Stimulated activated CD8-positive, alpha-beta memory T cell treated with anti-CD3 and anti-CD28 coated beads, Interleukin-12 subunit alpha, Interleukin-12 subunit beta, amount 100 ng/mL, for 24 hours (primary cell): ENCODE measurements around the gene KIF1B.
"Not testable (repeated sequence)": the region's sequence is repeated elsewhere in the genome, so short reads cannot be mapped to it uniquely, and the experiment has no call there.

Source experiments
- DNase-seq: peaks from one replicate; pipeline ENCODE4 v3.0.0-alpha.2; 2020; ENCODE audit errors: extremely low read depth

KIF1B gene

GRCh38 chr1:10237157-10237539 is 26.8 kb downstream of the KIF1B start:
- no peak for DNase-seq

- no peak for DNase-seq
Measured at GRCh38 chr1:10242135-10242534, 31.8 kb downstream of the KIF1B start.

- no peak for DNase-seq
Measured at GRCh38 chr1:10242811-10243210, 32.4 kb downstream of the KIF1B start.

GRCh38 chr1:10245674-10246073 is 35.3 kb downstream of the KIF1B start:
- DNase-seq: no peak

DNA sequence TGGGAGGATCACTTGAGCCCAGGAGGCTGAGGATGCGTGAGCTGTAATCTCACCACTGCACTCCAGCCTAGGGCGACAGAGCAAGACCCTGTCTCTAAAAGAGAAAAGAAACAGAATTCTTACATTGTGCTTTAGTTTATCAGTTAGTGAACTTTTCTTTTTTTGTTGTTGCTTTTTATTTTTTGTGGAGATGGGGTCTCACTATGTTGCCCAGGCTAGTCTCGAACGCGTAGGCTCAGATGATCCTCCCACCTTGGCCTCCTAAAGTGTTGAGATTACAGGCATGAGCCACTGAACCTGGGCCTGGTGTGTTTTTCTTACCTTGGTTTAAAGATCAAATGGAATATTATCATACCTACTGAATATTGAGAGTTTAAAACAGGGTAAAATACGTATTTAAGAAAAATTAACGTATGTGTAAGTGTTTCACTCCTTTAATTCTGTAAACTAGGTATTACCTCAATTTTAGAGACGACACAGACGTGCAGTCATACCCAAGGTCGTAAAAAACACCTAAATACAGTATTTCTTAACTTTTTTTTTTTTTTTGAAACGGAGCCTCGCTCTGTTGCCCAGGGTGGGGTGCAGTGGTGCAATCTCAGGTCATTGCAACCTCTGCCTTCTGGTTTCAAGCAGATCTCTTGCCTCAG is 39.6 kb downstream of the KIF1B start:
- DNase-seq: no peak

DNA sequence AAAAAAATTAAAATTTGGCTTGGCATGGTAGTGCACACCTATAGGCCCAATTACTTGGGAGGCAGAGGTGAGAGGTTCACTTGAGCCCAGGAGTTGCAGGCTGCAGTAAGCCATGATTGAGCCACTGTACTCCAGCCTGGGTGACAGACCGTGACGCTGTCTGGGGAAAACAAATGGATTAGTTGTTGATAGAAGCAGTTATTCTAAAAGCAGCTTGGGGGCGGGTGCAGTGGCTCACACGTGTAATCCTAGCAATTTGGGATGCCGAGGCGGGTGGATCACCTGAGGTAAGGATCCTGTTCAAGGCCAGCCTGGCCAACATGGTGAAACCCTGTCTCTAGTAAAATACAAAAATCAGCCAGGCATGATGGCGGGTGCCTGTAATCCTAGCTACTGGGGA is 40.3 kb downstream of the KIF1B start:
- no peak for DNase-seq

DNA sequence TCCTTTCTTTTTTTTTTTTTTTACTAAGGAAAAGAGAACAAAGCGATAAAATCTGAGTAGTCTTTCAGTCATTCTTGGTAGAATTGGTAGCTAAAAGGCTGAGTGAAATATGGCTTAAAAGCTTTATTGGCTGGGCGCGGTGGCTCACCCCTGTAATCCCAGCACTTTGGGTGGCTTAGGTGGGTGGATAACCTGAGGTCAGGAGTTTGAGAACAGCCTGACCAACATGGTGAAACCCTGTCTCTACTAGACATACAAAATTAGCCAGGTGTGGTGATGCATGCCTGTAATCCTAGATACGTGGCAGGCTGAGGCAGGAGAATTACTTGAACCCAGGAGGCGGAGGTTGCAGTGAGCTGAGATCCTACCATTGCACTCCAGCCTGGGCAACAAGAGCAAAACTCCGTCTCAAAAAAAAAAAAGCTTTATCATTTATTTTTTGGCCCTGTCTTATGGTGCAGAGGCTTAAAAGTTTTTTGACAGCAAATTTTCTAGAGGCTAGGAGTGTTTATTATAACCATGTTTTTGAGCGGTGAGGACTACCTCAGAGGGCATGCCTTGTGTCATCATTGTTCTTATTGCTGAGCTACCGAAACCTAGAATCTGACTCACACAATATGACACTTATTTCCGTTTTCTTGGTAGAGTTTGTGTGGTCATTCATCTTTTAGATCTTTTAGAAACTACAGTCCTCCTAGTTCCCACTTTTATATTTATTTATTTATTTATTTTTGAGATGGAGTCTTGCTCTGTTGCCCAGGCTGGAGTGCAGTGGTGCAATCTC is 41.1 kb downstream of the KIF1B start:
- not testable (repeated sequence) for DNase-seq

- no peak for DNase-seq
Measured at GRCh38 chr1:10252508-10252907, 42.1 kb downstream of the KIF1B start.

GRCh38 chr1:10253149-10253548 is 42.8 kb downstream of the KIF1B start:
- DNase-seq: no peak

- no peak for DNase-seq
Measured at GRCh38 chr1:10253755-10254154, 43.4 kb downstream of the KIF1B start.

DNA sequence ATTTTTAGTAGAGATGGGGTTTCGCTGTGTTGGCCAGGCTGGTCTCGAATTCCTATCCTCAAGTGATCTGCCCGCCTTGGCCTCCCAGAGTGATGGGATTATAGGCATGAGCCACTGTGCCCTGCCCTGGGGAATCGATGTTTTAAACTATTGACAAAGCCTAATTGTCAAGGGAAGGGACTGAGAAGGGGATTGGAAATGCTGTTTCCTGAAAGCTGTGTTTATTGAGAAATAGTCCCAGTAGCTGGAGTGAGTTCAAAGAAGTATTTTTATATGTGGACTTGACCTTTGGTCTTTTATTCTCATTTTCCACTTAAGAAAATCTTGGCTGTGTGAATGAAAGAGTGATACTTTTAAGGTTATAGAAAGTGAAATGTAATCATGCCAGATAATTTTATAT is 47.5 kb downstream of the KIF1B start:
- no peak for DNase-seq

DNA sequence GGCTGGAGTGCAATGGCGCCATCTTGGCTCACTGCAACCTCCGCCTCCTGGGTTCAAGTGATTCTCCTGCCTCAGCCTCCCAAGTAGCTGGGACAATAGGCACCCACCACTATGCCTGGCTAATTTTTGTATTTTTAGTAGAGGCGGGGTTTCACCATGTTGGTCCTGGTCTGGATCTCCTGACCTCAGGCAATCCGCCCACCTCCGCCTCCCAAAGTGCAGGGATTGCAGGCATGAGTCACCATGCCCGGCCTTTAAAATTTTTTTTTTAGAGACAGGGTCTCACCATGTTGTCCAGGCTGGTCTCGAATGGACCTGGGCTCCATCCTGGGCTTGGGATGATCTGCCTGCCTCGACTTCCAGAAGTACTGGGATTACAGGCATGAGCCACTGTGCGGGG is 49.2 kb downstream of the KIF1B start:
- not testable (repeated sequence) for DNase-seq

- no peak for DNase-seq
Measured at GRCh38 chr1:10263450-10264082, 53.2 kb downstream of the KIF1B start.

DNA sequence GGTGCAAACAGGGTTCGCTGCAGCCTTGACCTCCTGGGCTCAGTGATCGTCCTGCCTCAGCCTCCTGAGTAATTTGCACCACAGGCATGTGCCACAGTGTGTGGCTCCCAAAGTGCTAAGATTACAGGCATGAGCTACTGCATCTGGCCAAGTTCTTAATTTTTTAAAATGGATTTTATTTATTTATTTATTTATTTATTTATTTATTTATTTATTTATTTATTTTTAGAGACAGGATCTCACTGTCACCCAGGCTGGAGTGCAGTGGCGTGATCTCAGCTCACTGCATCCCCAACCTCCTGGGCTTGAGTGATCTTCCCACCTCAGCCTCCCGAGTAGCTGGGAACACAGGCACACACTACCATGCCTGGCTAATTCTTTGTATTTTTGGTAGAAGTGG is 54.7 kb downstream of the KIF1B start:
- DNase-seq: no peak

DNA sequence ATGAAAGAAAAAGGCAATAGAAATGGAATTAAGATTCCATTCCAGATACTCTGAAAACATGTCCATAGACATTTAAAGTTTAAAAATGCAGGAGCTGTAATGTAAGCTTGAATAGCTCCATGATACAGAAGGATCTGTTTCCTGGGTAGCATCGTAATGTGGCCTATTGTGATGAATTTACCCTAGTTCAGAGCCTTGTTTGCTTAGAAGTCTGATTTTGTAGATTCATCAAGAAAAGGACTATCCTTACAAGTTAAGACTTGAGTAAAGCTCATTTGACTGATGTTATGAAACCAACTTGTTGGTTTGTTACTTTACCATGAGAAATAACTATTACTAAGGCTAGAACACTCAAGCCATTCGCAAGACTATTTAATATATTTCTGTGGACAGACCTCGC is 55.5 kb downstream of the KIF1B start:
- DNase-seq: no peak

DNA sequence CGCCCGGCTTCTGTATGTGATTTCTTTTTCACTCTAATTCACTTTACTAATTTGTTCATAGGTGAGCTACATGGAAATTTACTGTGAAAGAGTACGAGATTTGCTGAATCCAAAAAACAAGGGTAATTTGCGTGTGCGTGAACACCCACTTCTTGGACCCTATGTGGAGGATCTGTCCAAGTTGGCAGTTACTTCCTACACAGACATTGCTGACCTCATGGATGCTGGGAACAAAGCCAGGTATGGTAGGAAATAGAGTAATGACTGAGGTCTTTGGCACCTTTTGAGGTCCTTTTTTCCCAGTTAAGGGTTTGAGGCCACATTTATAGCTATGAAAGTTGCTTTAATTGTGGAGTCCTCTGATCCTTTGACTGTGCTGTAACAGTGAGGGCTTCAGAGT is 56.9 kb downstream of the KIF1B start:
- DNase-seq: no peak

DNA sequence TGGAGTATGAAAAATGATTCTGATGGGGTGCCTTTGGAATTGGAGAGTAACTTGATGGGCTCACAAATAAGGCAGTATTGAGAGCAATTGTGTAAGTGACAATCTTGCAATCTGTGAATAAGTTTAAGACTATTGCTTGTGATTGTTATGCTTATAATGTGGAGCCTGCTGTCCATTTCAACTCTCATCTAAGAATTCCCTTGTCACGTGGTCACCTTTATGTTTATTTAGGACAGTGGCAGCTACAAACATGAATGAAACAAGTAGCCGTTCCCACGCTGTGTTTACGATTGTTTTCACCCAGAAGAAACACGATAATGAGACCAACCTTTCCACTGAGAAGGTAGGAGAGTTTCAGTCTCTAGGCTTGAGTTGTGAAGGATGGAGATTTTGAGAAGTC is 57.6 kb downstream of the KIF1B start:
- no peak for DNase-seq

- no peak for DNase-seq
Measured at GRCh38 chr1:10271090-10271489, 60.7 kb downstream of the KIF1B start.

DNA sequence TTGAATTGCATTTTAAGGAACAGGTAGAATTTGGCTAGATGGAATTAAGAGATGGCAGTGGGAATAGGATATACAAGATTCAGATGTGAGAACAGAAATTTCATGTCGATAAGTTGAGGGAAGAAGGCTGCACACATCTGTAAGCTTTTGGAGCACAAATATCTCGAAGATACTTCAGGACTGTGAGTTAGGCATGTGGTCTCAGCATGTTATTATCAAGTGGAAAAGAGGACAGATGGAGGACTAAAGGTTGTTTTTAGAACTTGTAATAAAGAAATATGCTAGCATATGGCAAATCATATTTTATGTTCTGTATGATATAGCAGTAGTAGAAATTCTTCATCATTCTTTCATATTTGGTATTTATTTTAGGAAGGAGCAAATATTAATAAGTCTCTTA is 61.5 kb downstream of the KIF1B start:
- no peak for DNase-seq

DNA sequence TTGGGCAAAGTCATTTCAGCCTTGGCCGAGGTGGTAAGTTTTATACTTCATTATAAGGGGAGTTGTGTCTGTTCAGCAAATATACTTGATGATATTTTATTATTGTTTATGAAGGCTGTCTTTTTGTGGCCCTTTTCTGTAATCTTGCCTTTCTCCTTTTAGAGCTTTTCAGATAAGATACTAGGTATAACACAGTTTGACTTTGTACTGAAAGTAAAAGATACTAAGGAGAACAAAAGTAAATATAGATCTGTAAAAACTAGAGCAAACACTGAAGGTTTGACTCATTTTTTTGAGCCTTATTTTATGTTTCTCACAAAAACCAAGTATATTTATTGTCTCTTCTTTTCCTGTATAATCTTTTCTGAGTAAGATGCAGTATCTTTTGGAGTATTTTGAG is 61.9 kb downstream of the KIF1B start:
- DNase-seq: no peak

DNA sequence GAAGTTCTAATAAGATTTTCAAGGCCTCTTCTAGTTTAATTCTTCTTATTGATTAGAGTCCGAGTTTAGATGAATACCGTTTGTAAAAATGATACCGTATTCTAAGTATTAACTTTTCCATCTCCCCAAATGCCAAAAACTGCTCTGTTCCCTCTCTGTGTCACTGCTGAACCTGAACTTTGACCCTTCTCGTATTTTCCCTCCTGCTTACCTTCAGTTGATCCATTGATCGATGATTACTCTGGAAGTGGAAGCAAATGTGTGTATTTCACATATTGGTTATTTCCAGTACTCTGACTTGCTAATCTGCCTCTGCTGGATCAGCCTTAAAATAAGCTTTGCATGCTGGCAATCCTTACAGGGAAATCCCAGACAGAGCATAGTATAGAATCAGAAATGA is 68.5 kb downstream of the KIF1B start:
- no peak for DNase-seq

GRCh38 chr1:10280439-10281350 is 70.3 kb downstream of the KIF1B start:
- DNase-seq: no peak
